ENCODE measurements around the gene RRP7A. TPM values are rescaled to one million over a fixed set of nuclear protein-coding genes. Genes with fewer than 3 reads are reported as not detected.
A peak's percentile ranks its signal among the peaks of the same experiment; 100 is the strongest.
"Not testable (repeated sequence)": the region's sequence is repeated elsewhere in the genome, so short reads cannot be mapped to it uniquely, and the experiment has no call there.

Gene RRP7A
- total RNA-seq, 4 donors from 2014 or later, result 20.2 to 27.8 (median 26.8) TPM

DNA sequence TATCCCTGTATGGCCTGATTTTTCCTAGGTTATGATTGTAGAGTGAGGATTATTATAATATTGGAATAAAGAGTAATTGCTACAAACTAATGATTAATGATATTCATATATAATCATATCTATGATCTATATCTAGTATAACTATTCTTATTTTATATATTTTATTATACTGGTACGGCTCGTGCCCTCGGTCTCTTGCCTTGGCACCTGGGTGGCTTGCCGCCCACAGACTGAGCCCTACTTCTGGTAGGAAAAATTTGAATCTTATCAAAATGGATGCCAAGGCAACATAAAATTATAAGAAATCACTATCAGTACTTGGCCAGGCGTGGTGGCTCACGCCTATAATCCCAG is 32.7 kb upstream of the RRP7A start:
- H3K9me3 ChIP-seq; H3K4me3 ChIP-seq (replicated peaks in 1 of 3); DNase-seq; H3K36me3 ChIP-seq; intact Hi-C loops (cut with DNase I); H3K27ac ChIP-seq; H3K27me3 ChIP-seq: not testable (repeated sequence)
- H3K4me1 ChIP-seq, result peaks cover 10 to 19% of the 10 kb centered on the region in 2 donors
- WGBS, 2 donors, result 93 to 96% methylated on average over 6 of the region's 6 CpGs
- TF ChIP-seq, protein P1, sequence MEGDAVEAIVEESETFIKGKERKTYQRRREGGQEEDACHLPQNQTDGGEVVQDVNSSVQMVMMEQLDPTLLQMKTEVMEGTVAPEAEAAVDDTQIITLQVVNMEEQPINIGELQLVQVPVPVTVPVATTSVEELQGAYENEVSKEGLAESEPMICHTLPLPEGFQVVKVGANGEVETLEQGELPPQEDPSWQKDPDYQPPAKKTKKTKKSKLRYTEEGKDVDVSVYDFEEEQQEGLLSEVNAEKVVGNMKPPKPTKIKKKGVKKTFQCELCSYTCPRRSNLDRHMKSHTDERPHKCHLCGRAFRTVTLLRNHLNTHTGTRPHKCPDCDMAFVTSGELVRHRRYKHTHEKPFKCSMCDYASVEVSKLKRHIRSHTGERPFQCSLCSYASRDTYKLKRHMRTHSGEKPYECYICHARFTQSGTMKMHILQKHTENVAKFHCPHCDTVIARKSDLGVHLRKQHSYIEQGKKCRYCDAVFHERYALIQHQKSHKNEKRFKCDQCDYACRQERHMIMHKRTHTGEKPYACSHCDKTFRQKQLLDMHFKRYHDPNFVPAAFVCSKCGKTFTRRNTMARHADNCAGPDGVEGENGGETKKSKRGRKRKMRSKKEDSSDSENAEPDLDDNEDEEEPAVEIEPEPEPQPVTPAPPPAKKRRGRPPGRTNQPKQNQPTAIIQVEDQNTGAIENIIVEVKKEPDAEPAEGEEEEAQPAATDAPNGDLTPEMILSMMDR (IDR thresholded peaks at IDR 0.05), result peak in 2 of 6 experiments; percentile 5 to 33

DNA sequence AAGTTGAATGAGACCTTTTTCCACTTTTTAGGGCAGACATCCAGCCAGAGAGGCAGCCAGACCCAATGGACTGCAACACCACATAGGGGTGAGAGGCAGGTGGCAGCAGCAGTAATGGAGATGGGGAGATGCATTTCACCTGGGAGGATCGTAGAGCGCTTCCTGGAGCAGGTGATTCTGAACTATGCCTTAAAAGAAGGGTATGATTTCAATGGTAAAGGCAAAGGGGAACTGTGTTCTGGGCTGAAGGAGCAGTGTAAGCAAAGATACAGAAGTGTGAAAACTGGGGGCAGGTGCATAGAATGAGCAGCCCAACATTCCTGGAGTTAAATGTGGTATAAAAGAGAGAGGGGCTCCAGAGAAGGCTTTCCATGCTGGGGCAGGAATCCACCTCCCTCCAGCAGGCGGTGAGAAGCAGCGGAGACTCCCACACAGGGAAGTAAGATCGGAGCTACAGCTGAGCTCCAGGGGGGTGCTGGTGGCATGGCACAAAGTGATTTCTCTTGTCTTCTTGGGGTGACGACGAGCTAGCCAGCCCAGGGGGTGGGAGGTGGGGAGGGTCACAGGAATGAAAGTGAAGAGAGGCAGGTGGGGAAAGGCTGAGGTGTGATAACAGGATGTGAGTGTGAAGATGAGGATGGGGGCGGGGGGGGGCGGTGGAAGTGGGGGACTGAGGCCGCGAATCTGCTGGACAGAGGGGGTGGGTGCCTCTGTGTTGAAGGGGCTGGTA is 29.9 kb upstream of the RRP7A start:
- WGBS, 2 donors, result 81 to 82% methylated on average over 11 of the region's 11 CpGs

DNA sequence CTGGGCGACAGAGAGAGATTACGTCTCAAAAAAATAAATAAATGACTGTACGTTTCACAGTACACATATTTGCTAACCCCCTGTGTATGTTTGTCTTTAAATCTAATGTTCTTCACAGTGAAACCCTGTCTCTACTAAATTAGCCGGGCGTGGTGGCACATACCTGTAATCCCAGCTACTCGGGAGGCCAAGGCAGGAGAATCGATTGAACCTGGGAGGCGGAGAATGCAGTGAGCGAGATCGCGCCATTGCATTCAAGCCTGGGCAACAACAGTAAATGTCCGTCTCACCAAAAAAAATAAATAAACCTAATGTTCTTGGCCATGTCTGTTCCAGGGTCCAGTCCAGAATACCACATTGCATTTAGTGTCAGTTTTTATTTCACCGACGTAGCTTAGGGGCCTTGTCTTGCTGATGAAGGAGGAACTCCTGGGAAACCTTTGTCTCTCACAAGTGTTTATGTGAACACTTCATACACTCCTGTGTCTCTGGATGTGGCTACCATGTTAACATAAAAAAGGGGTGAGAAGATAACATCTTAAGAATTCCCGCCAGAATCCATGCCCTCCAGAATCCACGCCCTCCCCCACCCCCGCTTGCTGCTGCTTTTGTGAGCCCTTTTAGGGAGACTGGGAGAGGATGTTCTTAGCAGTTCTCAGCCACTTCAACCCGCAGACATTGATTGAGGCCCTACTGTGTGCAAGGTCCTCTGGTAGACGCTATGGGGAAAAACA is 29.2 kb upstream of the RRP7A start:
- TF ChIP-seq, protein P1 (IDR thresholded peaks at IDR 0.05), result no peak
- no peak for TF ChIP-seq POLR2A (IDR thresholded peaks at IDR 0.05)
- intact Hi-C loops (cut with DNase I), result no loop called here
- whole genome bisulfite sequencing, 2 donors, result 83 to 89% methylated on average over 19 of the region's 19 CpGs
- no peaks in the 10 kb centered on the region for H3K36me3 ChIP-seq
- no peaks in the 10 kb centered on the region for H3K27me3 ChIP-seq
- H3K4me1 ChIP-seq, result peaks cover 10 to 20% of the 10 kb centered on the region in 2 donors
- DNase-seq, result no peak
- H3K9me3 ChIP-seq, result no peaks in the 10 kb centered on the region
- H3K4me3 ChIP-seq (replicated peaks in 1 of 3), result no peak overlapping the region
- no peak overlapping the region for H3K27ac ChIP-seq

More for the DNA sequence above, 29.9 kb upstream of the RRP7A start:
- no peaks in the 10 kb centered on the region for H3K27me3 ChIP-seq
- no peaks in the 10 kb centered on the region for H3K9me3 ChIP-seq
- H3K36me3 ChIP-seq, result no peaks in the 10 kb centered on the region
- no peak overlapping the region for H3K27ac ChIP-seq
- intact Hi-C loops (cut with DNase I), result no loop called here
- H3K4me1 ChIP-seq, result peaks cover 15 to 26% of the 10 kb centered on the region in 2 donors
- TF ChIP-seq, protein P1 (IDR thresholded peaks at IDR 0.05), result no peak
- no peak for TF ChIP-seq POLR2A (IDR thresholded peaks at IDR 0.05)
- no peak for DNase-seq
- no peak overlapping the region for H3K4me3 ChIP-seq (replicated peaks in 1 of 3)

DNA sequence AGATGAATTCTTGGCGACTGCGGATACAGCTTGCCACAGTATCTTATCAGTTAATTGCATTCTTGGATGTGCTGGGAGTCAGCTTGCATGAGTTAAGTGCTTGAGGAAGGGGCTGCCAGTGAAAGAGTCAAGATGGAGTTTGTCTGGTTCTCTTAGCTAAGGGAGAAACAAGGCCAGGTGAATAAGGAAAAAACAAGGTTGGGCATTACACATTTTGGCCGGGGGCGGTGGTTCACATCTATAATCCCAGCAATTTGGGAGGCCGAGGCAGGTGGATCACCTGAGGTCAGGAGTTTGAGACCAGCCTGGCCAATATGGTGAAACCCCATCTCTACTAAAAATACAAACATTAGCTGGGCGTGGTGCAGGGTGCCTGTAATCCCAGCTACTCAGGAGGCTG is 28.5 kb upstream of the RRP7A start:
- H3K27me3 ChIP-seq; H3K27ac ChIP-seq; intact Hi-C loops (cut with DNase I); H3K4me3 ChIP-seq (replicated peaks in 1 of 3); DNase-seq; H3K36me3 ChIP-seq; H3K9me3 ChIP-seq: not testable (repeated sequence)
- WGBS, 2 donors, result 67 to 79% methylated on average over 6 of the region's 6 CpGs
- H3K4me1 ChIP-seq, result peaks cover 6 to 15% of the 10 kb centered on the region in 2 donors

DNA sequence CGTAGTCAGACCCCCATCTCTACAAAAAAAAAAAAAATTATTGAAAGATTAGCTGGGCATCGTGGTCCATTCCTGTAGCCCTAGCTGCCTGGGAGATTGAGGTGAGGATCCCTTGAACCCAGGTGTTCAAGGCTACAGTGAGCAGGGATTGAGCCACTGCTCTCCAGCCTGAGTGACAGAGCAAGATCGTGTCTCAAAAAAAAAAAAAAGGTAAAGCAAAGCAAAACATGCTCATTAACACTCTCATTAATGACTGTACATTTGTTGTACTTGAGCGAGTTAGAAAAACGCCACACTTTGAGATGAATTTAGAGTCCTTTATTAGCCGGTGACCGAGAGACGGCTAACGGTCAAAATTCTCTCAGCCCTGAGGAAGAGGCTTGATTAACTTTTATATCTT is 28.0 kb upstream of the RRP7A start:
- peaks cover 6 to 14% of the 10 kb centered on the region in 2 donors for H3K4me1 ChIP-seq
- no peak overlapping the region for H3K27ac ChIP-seq
- no peak for TF ChIP-seq POLR2A (IDR thresholded peaks at IDR 0.05)
- TF ChIP-seq, protein P1 (IDR thresholded peaks at IDR 0.05), result no peak
- DNase-seq, result no peak
- H3K36me3 ChIP-seq, result no peaks in the 10 kb centered on the region
- intact Hi-C loops (cut with DNase I), result no loop called here
- no peak overlapping the region for H3K4me3 ChIP-seq (replicated peaks in 1 of 3)
- 74 to 86% methylated on average over 9 of the region's 9 CpGs for WGBS, 2 donors
- no peaks in the 10 kb centered on the region for H3K27me3 ChIP-seq
- no peaks in the 10 kb centered on the region for H3K9me3 ChIP-seq

All from thyroid gland (tissue), 4 donors.